H9 (cell line): ENCODE results near the gene CLINT1. TPM values are rescaled to one million over a fixed set of nuclear protein-coding genes. Genes with fewer than 3 reads are reported as not detected.

Experiments used
- DNase-seq: peaks from one replicate; pipeline ENCODE4 v3.0.0-alpha.2; 2017
- H2AFZ ChIP-seq: one replicate; pipeline ENCODE4 v1.6.1; 2013; ENCODE audit warnings: mild to moderate bottlenecking, low read length, control low read depth, moderate library complexity
- H2AK5ac ChIP-seq: 2 replicates; pipeline ENCODE4 v1.6.1; 2013; ENCODE audit warnings: low read length, control low read depth, mixed read lengths; ENCODE audit not compliant: insufficient read length
- H2BK120ac ChIP-seq: one replicate; pipeline ENCODE4 v1.6.1; 2013; ENCODE audit warnings: low read depth, mild to moderate bottlenecking, low read length, control low read depth, inconsistent platforms; ENCODE audit not compliant: poor library complexity, severe bottlenecking
- H2BK12ac ChIP-seq: 2 replicates; pipeline ENCODE4 v1.6.1; 2013; ENCODE audit warnings: low read length, control low read depth, mixed read lengths, low read depth; ENCODE audit not compliant: insufficient read length
- H2BK15ac ChIP-seq: 2 replicates; pipeline ENCODE4 v1.6.1; 2013; ENCODE audit warnings: low read depth, low read length, control low read depth
- H2BK20ac ChIP-seq: one replicate; pipeline ENCODE4 v1.6.1; 2013; ENCODE audit warnings: low read depth, mild to moderate bottlenecking, low read length, control low read depth, inconsistent platforms; ENCODE audit not compliant: poor library complexity, severe bottlenecking
- H2BK5ac ChIP-seq: 2 replicates; pipeline ENCODE4 v1.6.1; 2013; ENCODE audit warnings: low read length, control low read depth, mixed read lengths; ENCODE audit not compliant: insufficient read length
- H3K14ac ChIP-seq: 2 replicates; pipeline ENCODE4 v1.6.1; 2013; ENCODE audit warnings: low read length, control low read depth; ENCODE audit not compliant: insufficient read depth
- H3K18ac ChIP-seq: 2 replicates; pipeline ENCODE4 v1.6.1; 2013; ENCODE audit warnings: low read depth, mild to moderate bottlenecking, mixed read lengths, low read length, control low read depth; ENCODE audit not compliant: insufficient read length
- H3K23ac ChIP-seq: 2 replicates; pipeline ENCODE4 v1.6.1; 2013; ENCODE audit warnings: low read length, control low read depth, mixed read lengths, low read depth; ENCODE audit not compliant: insufficient read length
- H3K23me2 ChIP-seq: 2 replicates; pipeline ENCODE4 v1.6.1; 2013; ENCODE audit warnings: low read depth, mild to moderate bottlenecking, mixed read lengths, low read length, control low read depth; ENCODE audit not compliant: insufficient read length, poor library complexity, severe bottlenecking
- H3K27ac ChIP-seq: 2 replicates; pipeline ENCODE4 v1.5.1; 2013; ENCODE audit warnings: low read length, control low read depth, mixed read lengths, low read depth; ENCODE audit not compliant: insufficient read length
- H3K27me3 ChIP-seq: 2 replicates; pipeline ENCODE4 v1.6.1; 2013; ENCODE audit warnings: low read length, control low read depth, inconsistent platforms; ENCODE audit not compliant: insufficient read depth
- H3K4ac ChIP-seq: 2 replicates; pipeline ENCODE4 v1.6.1; 2013; ENCODE audit warnings: low read depth, mild to moderate bottlenecking, control low read depth, inconsistent platforms, low read length, moderate library complexity
- H3K4me1 ChIP-seq: 2 replicates; pipeline ENCODE4 v1.6.1; 2013; ENCODE audit warnings: low read length, control low read depth, inconsistent platforms; ENCODE audit not compliant: insufficient read depth
- H3K4me2 ChIP-seq: 2 replicates; pipeline ENCODE4 v1.6.1; 2013; ENCODE audit warnings: low read length, control low read depth, mixed read lengths; ENCODE audit not compliant: insufficient read length, insufficient read depth
- H3K56ac ChIP-seq: 2 replicates; pipeline ENCODE4 v1.6.1; 2013; ENCODE audit warnings: low read depth, mild to moderate bottlenecking, mixed read lengths, low read length, control low read depth; ENCODE audit not compliant: insufficient read length
- H3K79me1 ChIP-seq: 2 replicates; pipeline ENCODE4 v1.6.1; 2013; ENCODE audit warnings: low read depth, mild to moderate bottlenecking, moderate library complexity, low read length, control low read depth, inconsistent platforms; ENCODE audit not compliant: insufficient read depth, poor library complexity, severe bottlenecking
- H3K79me2 ChIP-seq: 2 replicates; pipeline ENCODE4 v1.6.1; 2013; ENCODE audit warnings: low read length, control low read depth, inconsistent platforms; ENCODE audit not compliant: insufficient read depth
- H3K9ac ChIP-seq: 2 replicates; pipeline ENCODE4 v1.6.1; 2013; ENCODE audit warnings: low read length, control low read depth, mixed read lengths; ENCODE audit not compliant: insufficient read length; ENCODE audit errors: extremely low read depth
- H3K9me3 ChIP-seq: one replicate; pipeline ENCODE4 v1.6.1; 2013; ENCODE audit warnings: low read depth, low read length, inconsistent platforms; ENCODE audit not compliant: control insufficient read depth
- H3T11ph ChIP-seq: one replicate; pipeline ENCODE4 v1.6.1; 2013; ENCODE audit warnings: mild to moderate bottlenecking, low read length, control low read depth, inconsistent platforms
- H4K20me1 ChIP-seq: one replicate; pipeline ENCODE4 v1.6.1; 2013; ENCODE audit not compliant: control insufficient read depth, insufficient read length, insufficient read depth
- H4K5ac ChIP-seq: 2 replicates; pipeline ENCODE4 v1.6.1; 2013; ENCODE audit warnings: low read depth, mild to moderate bottlenecking, mixed read lengths, low read length, control low read depth; ENCODE audit not compliant: insufficient read length
- H4K8ac ChIP-seq: replicated peaks from 2 replicates; pipeline ENCODE4 v1.6.1; 2013; ENCODE audit warnings: low read length, control low read depth, mixed read lengths, low read depth; ENCODE audit not compliant: insufficient read length
- H4K91ac ChIP-seq: 2 replicates; pipeline ENCODE4 v1.6.1; 2013; ENCODE audit warnings: low read depth, mild to moderate bottlenecking, moderate library complexity, mixed read lengths, low read length, control low read depth; ENCODE audit not compliant: insufficient read length
- H3K27ac Mint-ChIP-seq, 3 experiments: 2 replicates in 2 of 3; 3 replicates in 1 of 3; pipeline ENCODE4 v1.8.0; 2020 to 2021; ENCODE audit warnings: mixed read lengths in 3 of 3, mild to moderate bottlenecking in 1 of 3, moderate library complexity in 1 of 3
- H3K27me3 Mint-ChIP-seq: 2 replicates; pipeline ENCODE4 v1.8.0; 2021; ENCODE audit warnings: low read depth, mild to moderate bottlenecking, moderate library complexity, mixed read lengths
- H3K36me3 Mint-ChIP-seq, 3 experiments: 2 replicates in 2 of 3; 3 replicates in 1 of 3; pipeline ENCODE4 v1.8.0; 2020 to 2021; ENCODE audit warnings: low read depth in 3 of 3, mixed read lengths in 3 of 3; ENCODE audit not compliant: insufficient read depth in 1 of 3
- H3K4me1 Mint-ChIP-seq, 2 experiments: 2 replicates each; pipeline ENCODE4 v1.8.0; 2020; ENCODE audit warnings: mixed read lengths in 2 of 2
- H3K4me3 Mint-ChIP-seq, 2 experiments: 2 replicates in 1 of 2; 3 replicates in 1 of 2; pipeline ENCODE4 v1.8.0; 2020 to 2021; ENCODE audit warnings: mild to moderate bottlenecking in 2 of 2, mixed read lengths in 2 of 2, moderate library complexity in 1 of 2
- H3K9me3 Mint-ChIP-seq, 2 experiments: 2 replicates in 1 of 2; 3 replicates in 1 of 2; pipeline ENCODE4 v1.8.0; 2020; ENCODE audit warnings: mild to moderate bottlenecking in 2 of 2, mixed read lengths in 2 of 2, moderate library complexity in 1 of 2
- WGBS: extraction: QIAGEN DNeasy Blood & Tissue Kit; methylation state at CpG from one replicate; pipeline ENCODE4 v1.1.7; 2013; ENCODE audit warnings: missing lambda C conversion rate, low lambda C conversion rate, mixed read lengths; ENCODE audit not compliant: insufficient read length; ENCODE audit errors: extremely low coverage; 5-methylcytosine and 5-hydroxymethylcytosine counted together
- total RNA-seq: library from RNA; stranded (reverse); gene quantifications from 2 replicates; pipeline ENCODE4 v1.2.1, GENCODE V29; 2021
- TF ChIP-seq, protein P1 (sequence below): fragments of 200-600 bp; sonication (generic); conservative IDR thresholded peaks from 3 replicates; pipeline ENCODE4 v1.8.0; 2021; ENCODE audit warnings: antibody characterized with exemption, mild to moderate bottlenecking

The CLINT1 gene
- total RNA-seq, 1 experiment from 2014 or later: 79.1 TPM

GRCh38 chr5:157867751-157868387 is 8.9 kb upstream of the CLINT1 start:
- H3K9ac ChIP-seq: no peak overlapping the region
- Mint-ChIP-seq H3K9me3 (peaks cover 3 to 4% of the 10 kb centered on the region in 2 experiments; a peak in 4 of 5 replicates), H3K27ac (peak overlapping the region in 1 of 3 experiments; percentile 94; a peak in 1 of 7 replicates), H3K36me3 (peaks cover 0 to 4% (median 0%) of the 10 kb centered on the region in 3 experiments; a peak in 3 of 7 replicates), H3K4me3 (no peak overlapping the region), H3K4me1 (peaks cover 13 to 14% of the 10 kb centered on the region in 2 experiments), H3K27me3 (peaks cover 2% of the 10 kb centered on the region; the same call in 1 of the 2 replicates)
- H3K18ac ChIP-seq: no peak overlapping the region
- no peak overlapping the region for H3K56ac ChIP-seq
- no peak overlapping the region for H3K4ac ChIP-seq
- H3K4me2 ChIP-seq: no peak overlapping the region
- no peaks in the 10 kb centered on the region for H3K23me2 ChIP-seq
- no peak overlapping the region for H3T11ph ChIP-seq
- H2BK12ac ChIP-seq: no peak overlapping the region
- H2BK120ac ChIP-seq: no peak overlapping the region
- no peak overlapping the region for H2BK5ac ChIP-seq
- H3K9me3 ChIP-seq: no peaks in the 10 kb centered on the region
- no peak overlapping the region for H3K27ac ChIP-seq
- H3K79me1 ChIP-seq: no peaks in the 10 kb centered on the region
- H3K27me3 ChIP-seq: no peaks in the 10 kb centered on the region
- no CpG with 5 or more reads among the region's 4 CpGs for WGBS
- H2AFZ ChIP-seq: no peak overlapping the region
- no peaks in the 10 kb centered on the region for H3K4me1 ChIP-seq
- no peaks in the 10 kb centered on the region for H4K20me1 ChIP-seq
- H4K8ac ChIP-seq: no peak overlapping the region
- no peak for DNase-seq
- H2AK5ac ChIP-seq: no peak overlapping the region
- TF ChIP-seq, protein P1, sequence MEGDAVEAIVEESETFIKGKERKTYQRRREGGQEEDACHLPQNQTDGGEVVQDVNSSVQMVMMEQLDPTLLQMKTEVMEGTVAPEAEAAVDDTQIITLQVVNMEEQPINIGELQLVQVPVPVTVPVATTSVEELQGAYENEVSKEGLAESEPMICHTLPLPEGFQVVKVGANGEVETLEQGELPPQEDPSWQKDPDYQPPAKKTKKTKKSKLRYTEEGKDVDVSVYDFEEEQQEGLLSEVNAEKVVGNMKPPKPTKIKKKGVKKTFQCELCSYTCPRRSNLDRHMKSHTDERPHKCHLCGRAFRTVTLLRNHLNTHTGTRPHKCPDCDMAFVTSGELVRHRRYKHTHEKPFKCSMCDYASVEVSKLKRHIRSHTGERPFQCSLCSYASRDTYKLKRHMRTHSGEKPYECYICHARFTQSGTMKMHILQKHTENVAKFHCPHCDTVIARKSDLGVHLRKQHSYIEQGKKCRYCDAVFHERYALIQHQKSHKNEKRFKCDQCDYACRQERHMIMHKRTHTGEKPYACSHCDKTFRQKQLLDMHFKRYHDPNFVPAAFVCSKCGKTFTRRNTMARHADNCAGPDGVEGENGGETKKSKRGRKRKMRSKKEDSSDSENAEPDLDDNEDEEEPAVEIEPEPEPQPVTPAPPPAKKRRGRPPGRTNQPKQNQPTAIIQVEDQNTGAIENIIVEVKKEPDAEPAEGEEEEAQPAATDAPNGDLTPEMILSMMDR: no peak
- H4K5ac ChIP-seq: no peak overlapping the region
- no peak overlapping the region for H3K23ac ChIP-seq
- no peak overlapping the region for H2BK20ac ChIP-seq
- no peak overlapping the region for H3K14ac ChIP-seq
- H3K79me2 ChIP-seq: no peaks in the 10 kb centered on the region
- H4K91ac ChIP-seq: no peak overlapping the region
- H2BK15ac ChIP-seq: no peak overlapping the region
